Activated effector memory CD4-positive, alpha-beta T cell treated with anti-CD3 and anti-CD28 coated beads, Interleukin-2, amount 50 U/mL, for 16 hours (primary cell): ENCODE measurements around the gene SHANK1.
"Not testable (repeated sequence)": the region's sequence is repeated elsewhere in the genome, so short reads cannot be mapped to it uniquely, and the experiment has no call there.

ENCODE experiments used
- DNase-seq: peaks from one replicate; pipeline ENCODE4 v3.0.0-alpha.2; 2020

The SHANK1 gene

GRCh38 chr19:50719566-50719965 is at the start of gene SHANK1:
Gene SHANK1, minus strand, starts transcription at chr19:50719802. Its CDS starts 2,883 bp downstream, at chr19:50716919.
- DNase-seq: no peak

- no peak for DNase-seq
Measured at GRCh38 chr19:50768277-50768676, 48.7 kb upstream of the SHANK1 start.

- DNase-seq: not testable (repeated sequence)
Measured at GRCh38 chr19:50767263-50767662, 47.7 kb upstream of the SHANK1 start.

GRCh38 chr19:50766746-50767145 is 47.1 kb upstream of the SHANK1 start:
- not testable (repeated sequence) for DNase-seq

- DNase-seq: no peak
Measured at GRCh38 chr19:50764409-50764808, 44.8 kb upstream of the SHANK1 start.

GRCh38 chr19:50763521-50763920 is 43.9 kb upstream of the SHANK1 start:
- DNase-seq: not testable (repeated sequence)

GRCh38 chr19:50761501-50761900 is 41.9 kb upstream of the SHANK1 start:
- not testable (repeated sequence) for DNase-seq

- DNase-seq: no peak
Measured at GRCh38 chr19:50759886-50760285, 40.3 kb upstream of the SHANK1 start.

- DNase-seq: not testable (repeated sequence)
Measured at GRCh38 chr19:50759076-50759475, 39.5 kb upstream of the SHANK1 start.

- not testable (repeated sequence) for DNase-seq
Measured at GRCh38 chr19:50757624-50758023, 38.0 kb upstream of the SHANK1 start.

GRCh38 chr19:50756244-50756643 is 36.6 kb upstream of the SHANK1 start:
- DNase-seq: not testable (repeated sequence)

GRCh38 chr19:50753879-50754278 is 34.3 kb upstream of the SHANK1 start:
- no peak for DNase-seq

- no peak for DNase-seq
Measured at GRCh38 chr19:50750010-50750409, 30.4 kb upstream of the SHANK1 start.

- DNase-seq: no peak
Measured at GRCh38 chr19:50749490-50749889, 29.9 kb upstream of the SHANK1 start.

- DNase-seq: not testable (repeated sequence)
Measured at GRCh38 chr19:50747141-50747540, 27.5 kb upstream of the SHANK1 start.

GRCh38 chr19:50745221-50745620 is 25.6 kb upstream of the SHANK1 start:
- DNase-seq: no peak

GRCh38 chr19:50743537-50743936 is 23.9 kb upstream of the SHANK1 start:
- DNase-seq: no peak

- DNase-seq: no peak
Measured at GRCh38 chr19:50741179-50741933, 21.8 kb upstream of the SHANK1 start.

GRCh38 chr19:50739914-50740426 is 20.4 kb upstream of the SHANK1 start:
- no peak for DNase-seq

GRCh38 chr19:50739132-50739913 is 19.7 kb upstream of the SHANK1 start:
- no peak for DNase-seq

- no peak for DNase-seq
Measured at GRCh38 chr19:50736338-50736737, 16.7 kb upstream of the SHANK1 start.

- no peak for DNase-seq
Measured at GRCh38 chr19:50735869-50736268, 16.3 kb upstream of the SHANK1 start.

- no peak for DNase-seq
Measured at GRCh38 chr19:50729894-50730293, 10.3 kb upstream of the SHANK1 start.
